Measurements from ENCODE around the gene TRIM8. TPM values are rescaled to one million over a fixed set of nuclear protein-coding genes. Genes with fewer than 3 reads are reported as not detected.

TRIM8 gene
- total and polyA plus RNA-seq, 2 of the 8 experiments (the other 6 are each of a cell fraction or from before 2014, with no cell fraction given), result 24.9 to 38.8 TPM

DNA sequence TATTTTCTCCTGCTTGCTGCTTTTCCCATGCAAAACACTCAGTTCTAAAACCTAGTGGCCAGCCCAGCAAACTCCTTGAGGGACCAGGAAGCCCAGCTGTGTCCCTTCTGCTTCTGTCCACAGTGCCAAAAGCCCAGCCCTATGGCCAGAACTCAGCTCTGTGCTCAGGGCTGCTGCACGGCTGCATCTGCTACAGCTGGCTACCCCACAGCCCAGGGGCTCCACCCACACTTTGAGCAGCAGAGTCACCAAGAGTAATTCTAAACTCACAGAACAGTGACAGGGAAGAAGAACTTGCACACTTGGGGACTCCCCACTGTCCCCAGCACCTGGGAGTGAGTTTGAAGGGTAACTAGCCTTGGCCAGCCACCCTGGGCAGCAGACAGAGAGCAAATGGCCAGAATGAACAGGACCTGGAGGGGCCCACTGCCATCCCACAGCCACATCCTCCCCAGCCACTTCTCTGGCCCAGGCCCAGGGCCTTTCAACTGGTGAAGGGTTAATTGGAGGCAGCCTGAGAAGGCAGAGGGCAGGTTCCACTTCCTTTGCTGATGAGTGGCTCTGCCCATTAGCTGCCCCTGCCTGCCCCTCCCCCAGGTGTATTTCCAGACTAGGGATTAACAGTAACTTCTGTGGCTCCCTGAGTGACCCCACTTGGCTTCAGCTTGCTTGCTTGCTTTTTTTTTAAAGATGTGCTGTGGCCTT lies 28.1 kb upstream of the TRIM8 start:
- Histone ChIP-seq H3K4me3 (ENCODE audit: extremely low read depth in 1 of 4, insufficient read depth in 2 of 4, low read depth in 3 of 4, low read length in 4 of 4) (no peak overlapping the region), H2BK12ac (ENCODE audit: low read depth, low read length) (no peak overlapping the region), H4K91ac (replicated peaks; ENCODE audit: insufficient read length, low read length) (no peak overlapping the region), H2AFZ (ENCODE audit: low read length) (no peak overlapping the region), H3K9me3 (ENCODE audit: insufficient read depth in 2 of 2, low read depth in 1 of 2, low read length in 1 of 2) (no peaks in the 10 kb centered on the region), H3K4me1 (replicated peaks in 1 of 4; ENCODE audit: control insufficient read depth in 3 of 4, insufficient read depth in 4 of 4, low read length in 3 of 4) (peaks cover 0 to 6% (median 2%) of the 10 kb centered on the region in 4 experiments; a peak in 4 of 7 replicates), H3K9ac (replicated peaks in 1 of 4; ENCODE audit: extremely low read depth in 1 of 4, low read depth in 3 of 4, low read length in 3 of 4) (no peak overlapping the region), H4K8ac (ENCODE audit: extremely low read depth, insufficient read depth, low read length) (no peak overlapping the region), H2BK15ac (ENCODE audit: low read length) (no peak overlapping the region), H4K5ac (ENCODE audit: insufficient read length, low read depth, low read length) (no peak overlapping the region), H2BK5ac (ENCODE audit: low read depth, low read length) (no peak overlapping the region), H3K79me1 (ENCODE audit: low read depth, low read length) (no peaks in the 10 kb centered on the region; the same call in 1 of the 2 replicates), H3K4me2 (ENCODE audit: insufficient read depth in 1 of 2, low read depth in 2 of 2, low read length in 2 of 2) (no peak overlapping the region), H4K20me1 (replicated peaks in 1 of 2; ENCODE audit: control insufficient read depth in 1 of 2, insufficient read depth in 2 of 2, low read length in 2 of 2) (no peaks in the 10 kb centered on the region), H3K27ac (ENCODE audit: low read depth, low read length) (no peak overlapping the region), H3K14ac (ENCODE audit: insufficient read length) (no peak overlapping the region), H3K56ac (replicated peaks; ENCODE audit: insufficient read length, low read depth, low read length) (no peak overlapping the region), H3K18ac (ENCODE audit: extremely low read depth, low read length) (no peak overlapping the region), H3K4ac (replicated peaks; ENCODE audit: insufficient read length, low read depth, low read length) (no peak overlapping the region), H3K79me2 (ENCODE audit: control insufficient read depth in 1 of 2, insufficient read depth in 2 of 2, low read length in 2 of 2) (no peaks in the 10 kb centered on the region), H3K23me2 (ENCODE audit: low read depth, low read length) (0 out of 2 replicates have a peak, but pooled peaks cover 2% of the 10 kb centered on the region), H2AK5ac (ENCODE audit: low read depth, low read length) (no peak overlapping the region), H3K36me3 (ENCODE audit: control insufficient read depth in 2 of 4, insufficient read depth in 4 of 4, low read length in 3 of 4) (peaks cover 0 to 3% (median 0%) of the 10 kb centered on the region in 4 experiments; a peak in 2 of 8 replicates), H3K27me3 (replicated peaks in 1 of 4; ENCODE audit: control insufficient read depth in 3 of 4, extremely low read depth in 1 of 4, insufficient read depth in 3 of 4, low read length in 3 of 4) (no peaks in the 10 kb centered on the region), H2BK20ac (ENCODE audit: low read length) (no peak overlapping the region), H2BK120ac (replicated peaks; ENCODE audit: low read depth, low read length) (no peak overlapping the region), H3K23ac (ENCODE audit: insufficient read length) (no peak overlapping the region)
- WGBS, 2 experiments (ENCODE audit: extremely low coverage in 1 of 2, insufficient coverage in 1 of 2, insufficient read length in 1 of 2, insufficient replicate concordance in 2 of 2, low coverage in 1 of 2, low lambda C conversion rate in 2 of 2, missing lambda C conversion rate in 1 of 2), result 71% methylated on average over 1 of the region's 1 CpG; no CpG with 5 or more reads in 1 of the 2 experiments
- no peak for TF ChIP-seq HDAC2 (IDR thresholded peaks at IDR 0.05; ENCODE audit: borderline replicate concordance in 1 of 2, low read depth in 2 of 2, low read length in 2 of 2)
- no peak for TF ChIP-seq TAF7 (optimal IDR thresholded peaks at IDR 0.05; ENCODE audit: borderline replicate concordance, low read depth, low read length)
- no peak for TF ChIP-seq MAFK (IDR thresholded peaks at IDR 0.05; ENCODE audit: low read depth, low read length)
- no peak for TF ChIP-seq ASH2L (IDR thresholded peaks at IDR 0.05; ENCODE audit: low read length)
- TF ChIP-seq GABPA (IDR thresholded peaks at IDR 0.05; ENCODE audit: borderline replicate concordance, insufficient read depth, low read length), result no peak
- TF ChIP-seq, protein P1, sequence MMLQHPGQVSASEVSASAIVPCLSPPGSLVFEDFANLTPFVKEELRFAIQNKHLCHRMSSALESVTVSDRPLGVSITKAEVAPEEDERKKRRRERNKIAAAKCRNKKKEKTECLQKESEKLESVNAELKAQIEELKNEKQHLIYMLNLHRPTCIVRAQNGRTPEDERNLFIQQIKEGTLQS (IDR thresholded peaks at IDR 0.05; ENCODE audit: insufficient read depth, low read depth, low read length), result no peak
- TF ChIP-seq TAF1 (IDR thresholded peaks at IDR 0.05; ENCODE audit: low read depth, low read length), result no peak
- TF ChIP-seq BRCA1 (IDR thresholded peaks at IDR 0.05; ENCODE audit: low read depth, low read length), result no peak
- ChIA-PET POLR2A (ENCODE audit: partially characterized antibody) (interaction anchor here (1.2 to 2.9 kb wide), 3 partner anchors 11 to 98 kb away, joined by 3 to 21 read pairs (median 5); partner anchors contain the start of genes ARL3 and SFXN2), CTCF (ENCODE audit: partially characterized antibody) (interaction anchor here (0.7 to 8.9 kb wide), 18 partner anchors 9 to 197 kb away, joined by 3 to 160 read pairs (median 5); partner anchors contain the start of gene TRIM8)
- FAIRE-seq, result no peak
- no peak for DNase-seq (ENCODE audit: low read depth in 1 of 2, low spot score in 2 of 2)
